ENCODE measurements around the gene MOCS1.

DNA sequence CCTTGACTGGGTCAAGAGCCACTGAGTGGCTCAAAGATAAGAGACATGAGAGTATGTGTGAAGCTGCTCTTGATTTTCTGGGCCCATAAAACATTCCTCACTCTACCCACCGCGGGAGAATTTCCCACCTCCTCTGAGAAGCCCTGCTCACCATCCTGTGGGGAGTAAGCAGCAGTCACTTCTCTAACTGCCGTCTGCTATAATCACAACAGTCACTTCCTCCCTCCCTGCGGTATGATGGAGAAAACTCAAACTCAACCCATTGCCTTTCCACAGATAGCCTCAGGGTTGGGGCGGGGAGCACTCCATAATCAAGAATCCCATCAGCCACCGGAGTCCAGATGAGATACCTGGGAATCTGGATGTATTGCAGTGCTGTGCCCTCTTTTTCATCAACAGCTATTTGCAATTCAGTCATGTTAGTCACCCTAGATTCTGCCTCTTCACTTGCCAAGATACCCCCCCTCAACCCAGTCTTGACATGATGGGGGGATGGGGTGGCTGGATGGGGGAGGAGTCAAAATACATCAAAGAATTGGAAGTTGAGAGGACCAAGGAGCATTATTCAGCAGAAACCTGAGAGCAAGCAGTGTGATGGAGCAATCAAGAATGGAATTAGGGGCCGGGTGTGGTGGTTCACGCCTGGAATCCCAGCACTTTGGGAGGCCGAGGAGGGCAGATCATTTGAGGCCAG, 5.1 kb downstream of the MOCS1 start:
- TF ChIP-seq, protein P1, sequence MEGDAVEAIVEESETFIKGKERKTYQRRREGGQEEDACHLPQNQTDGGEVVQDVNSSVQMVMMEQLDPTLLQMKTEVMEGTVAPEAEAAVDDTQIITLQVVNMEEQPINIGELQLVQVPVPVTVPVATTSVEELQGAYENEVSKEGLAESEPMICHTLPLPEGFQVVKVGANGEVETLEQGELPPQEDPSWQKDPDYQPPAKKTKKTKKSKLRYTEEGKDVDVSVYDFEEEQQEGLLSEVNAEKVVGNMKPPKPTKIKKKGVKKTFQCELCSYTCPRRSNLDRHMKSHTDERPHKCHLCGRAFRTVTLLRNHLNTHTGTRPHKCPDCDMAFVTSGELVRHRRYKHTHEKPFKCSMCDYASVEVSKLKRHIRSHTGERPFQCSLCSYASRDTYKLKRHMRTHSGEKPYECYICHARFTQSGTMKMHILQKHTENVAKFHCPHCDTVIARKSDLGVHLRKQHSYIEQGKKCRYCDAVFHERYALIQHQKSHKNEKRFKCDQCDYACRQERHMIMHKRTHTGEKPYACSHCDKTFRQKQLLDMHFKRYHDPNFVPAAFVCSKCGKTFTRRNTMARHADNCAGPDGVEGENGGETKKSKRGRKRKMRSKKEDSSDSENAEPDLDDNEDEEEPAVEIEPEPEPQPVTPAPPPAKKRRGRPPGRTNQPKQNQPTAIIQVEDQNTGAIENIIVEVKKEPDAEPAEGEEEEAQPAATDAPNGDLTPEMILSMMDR (IDR thresholded peaks at IDR 0.05) = no peak
- TF ChIP-seq EZH2 (IDR thresholded peaks at IDR 0.05; ENCODE audit: borderline replicate concordance, insufficient read depth, low read depth, low read length, poor library complexity, severe bottlenecking) = no peak

All from B cell (primary cell).